HG03460 (cell line): ENCODE data around the gene RMND5B.

Experiments used
- ATAC-seq: cut with Tn5 transposase; IDR thresholded peaks from one replicate; pipeline ENCODE4 v1.9.1; 2021; ENCODE audit not compliant: unreplicated experiment

The RMND5B gene

DNA sequence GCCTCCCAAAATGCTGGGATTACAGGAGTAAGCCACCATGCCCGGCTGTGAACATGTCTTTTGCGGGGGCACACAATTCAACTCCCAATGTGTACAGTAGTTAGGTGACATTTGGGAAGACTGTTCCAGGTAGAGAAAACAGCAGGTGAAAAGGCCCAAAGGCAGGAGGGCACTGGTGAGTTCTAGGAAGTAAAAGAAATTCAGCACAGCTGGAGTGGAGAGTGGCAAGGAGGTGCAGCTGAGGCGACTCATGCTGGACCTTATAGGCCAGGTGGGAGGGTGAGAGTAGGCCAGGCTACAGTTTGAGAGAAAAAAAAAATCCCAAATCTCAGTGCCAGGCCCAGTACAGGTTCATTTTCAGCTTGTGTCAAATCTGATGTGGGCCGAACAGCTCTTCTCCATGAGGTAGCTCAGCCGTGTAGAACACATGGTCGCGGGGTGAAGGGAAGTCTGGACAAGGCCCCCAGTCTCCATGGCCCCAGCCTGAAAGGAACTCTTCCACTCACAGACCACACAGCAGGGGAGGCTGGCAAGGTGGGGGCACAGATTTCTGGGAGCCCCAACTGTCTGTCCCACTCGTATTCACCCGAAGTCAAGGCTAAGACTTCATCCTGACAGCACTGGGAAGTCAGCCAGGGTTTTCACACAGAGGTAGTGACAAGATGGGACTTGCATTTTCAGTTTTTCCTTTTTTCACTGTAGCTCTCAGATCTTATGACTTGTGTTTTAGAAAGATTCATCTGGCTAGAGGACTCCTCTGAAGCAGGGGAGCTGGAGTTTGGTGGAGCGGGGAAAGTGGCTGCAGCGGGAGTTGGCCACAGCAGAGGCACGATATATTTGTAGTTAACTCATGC, 69.0 kb downstream of the RMND5B start:
- no peak for ATAC-seq
